HCT116 (cell line): Measurements from ENCODE around the gene CC2D2B.

ENCODE experiments used
- EGR1 ChIP-seq: IDR thresholded peaks from 2 replicates; pipeline ENCODE4 v1.6.1; 2012; ENCODE audit warnings: low read depth
- POLR2A ChIP-seq: IDR thresholded peaks from 2 replicates; pipeline ENCODE4 v1.7.0; 2011; ENCODE audit warnings: borderline replicate concordance; ENCODE audit not compliant: insufficient read depth, insufficient read length; ENCODE audit errors: extremely low read depth
- POLR2AphosphoS5 ChIP-seq: IDR thresholded peaks from 2 replicates; pipeline ENCODE4 v1.6.1; 2011; ENCODE audit warnings: mild to moderate bottlenecking, low read depth, low read length, moderate library complexity
- RAD21 ChIP-seq: IDR thresholded peaks from 2 replicates; pipeline ENCODE4 v1.6.1; 2012; ENCODE audit warnings: low read depth, mild to moderate bottlenecking
- SP1 ChIP-seq: IDR thresholded peaks from 2 replicates; pipeline ENCODE4 v1.6.1; 2012; ENCODE audit warnings: low read depth
- TCF7L2 ChIP-seq: IDR thresholded peaks from 2 replicates; pipeline ENCODE4 v1.7.0; 2011; ENCODE audit warnings: borderline replicate concordance, inconsistent platforms; ENCODE audit not compliant: insufficient read depth, insufficient read length; ENCODE audit errors: extremely low read depth
- ZFX ChIP-seq: fragments of 450-650 bp; IDR thresholded peaks from 2 replicates; pipeline ENCODE4 v1.6.1; 2017
- ZNF274 ChIP-seq: fragments of 200-500 bp; sonication (Bioruptor generic); IDR thresholded peaks from 2 replicates; pipeline ENCODE4 v1.6.1; 2014; ENCODE audit warnings: mild to moderate bottlenecking, low read depth, low read length, inconsistent platforms
- TF ChIP-seq, protein P1 (sequence below), 3 experiments: fragments of 200-600 bp in 1 of 3; sonication (generic) in 1 of 3; IDR thresholded peaks in 2 of 3; conservative IDR thresholded peaks in 1 of 3; 2 replicates each; pipeline ENCODE4 v1.5.1; 2012 to 2017; ENCODE audit warnings: low read depth in 2 of 3, low read length in 2 of 3, antibody characterized with exemption in 1 of 3, borderline replicate concordance in 1 of 3, control low read depth in 1 of 3, mild to moderate bottlenecking in 1 of 3, mixed read lengths in 1 of 3, mixed run types in 1 of 3, moderate library complexity in 1 of 3; ENCODE audit not compliant: insufficient read depth in 1 of 3
- TF ChIP-seq, protein P2 (sequence below): IDR thresholded peaks from 2 replicates; pipeline ENCODE4 v1.6.1; 2012

GRCh38 chr10:96077156-96077555 lies 169.4 kb downstream of the CC2D2B start:
- TF ChIP-seq, protein P1, sequence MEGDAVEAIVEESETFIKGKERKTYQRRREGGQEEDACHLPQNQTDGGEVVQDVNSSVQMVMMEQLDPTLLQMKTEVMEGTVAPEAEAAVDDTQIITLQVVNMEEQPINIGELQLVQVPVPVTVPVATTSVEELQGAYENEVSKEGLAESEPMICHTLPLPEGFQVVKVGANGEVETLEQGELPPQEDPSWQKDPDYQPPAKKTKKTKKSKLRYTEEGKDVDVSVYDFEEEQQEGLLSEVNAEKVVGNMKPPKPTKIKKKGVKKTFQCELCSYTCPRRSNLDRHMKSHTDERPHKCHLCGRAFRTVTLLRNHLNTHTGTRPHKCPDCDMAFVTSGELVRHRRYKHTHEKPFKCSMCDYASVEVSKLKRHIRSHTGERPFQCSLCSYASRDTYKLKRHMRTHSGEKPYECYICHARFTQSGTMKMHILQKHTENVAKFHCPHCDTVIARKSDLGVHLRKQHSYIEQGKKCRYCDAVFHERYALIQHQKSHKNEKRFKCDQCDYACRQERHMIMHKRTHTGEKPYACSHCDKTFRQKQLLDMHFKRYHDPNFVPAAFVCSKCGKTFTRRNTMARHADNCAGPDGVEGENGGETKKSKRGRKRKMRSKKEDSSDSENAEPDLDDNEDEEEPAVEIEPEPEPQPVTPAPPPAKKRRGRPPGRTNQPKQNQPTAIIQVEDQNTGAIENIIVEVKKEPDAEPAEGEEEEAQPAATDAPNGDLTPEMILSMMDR (IDR thresholded peaks at IDR 0.05 in 2 of 3, conservative IDR thresholded peaks at IDR 0.05 in 1 of 3; ENCODE audit: borderline replicate concordance in 1 of 3, insufficient read depth in 1 of 3, low read depth in 2 of 3, low read length in 2 of 3) = no peak
- TF ChIP-seq POLR2A = no peak
- no peak for TF ChIP-seq ZNF274
- no peak for TF ChIP-seq RAD21
- no peak for TF ChIP-seq EGR1
- TF ChIP-seq TCF7L2 = no peak
- TF ChIP-seq ZFX = no peak
- no peak for TF ChIP-seq SP1
- TF ChIP-seq POLR2AphosphoS5 = no peak
- TF ChIP-seq, protein P2, sequence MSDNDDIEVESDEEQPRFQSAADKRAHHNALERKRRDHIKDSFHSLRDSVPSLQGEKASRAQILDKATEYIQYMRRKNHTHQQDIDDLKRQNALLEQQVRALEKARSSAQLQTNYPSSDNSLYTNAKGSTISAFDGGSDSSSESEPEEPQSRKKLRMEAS = no peak
